ENCODE measurements around the gene NCAM1.

The NCAM1 gene

DNA sequence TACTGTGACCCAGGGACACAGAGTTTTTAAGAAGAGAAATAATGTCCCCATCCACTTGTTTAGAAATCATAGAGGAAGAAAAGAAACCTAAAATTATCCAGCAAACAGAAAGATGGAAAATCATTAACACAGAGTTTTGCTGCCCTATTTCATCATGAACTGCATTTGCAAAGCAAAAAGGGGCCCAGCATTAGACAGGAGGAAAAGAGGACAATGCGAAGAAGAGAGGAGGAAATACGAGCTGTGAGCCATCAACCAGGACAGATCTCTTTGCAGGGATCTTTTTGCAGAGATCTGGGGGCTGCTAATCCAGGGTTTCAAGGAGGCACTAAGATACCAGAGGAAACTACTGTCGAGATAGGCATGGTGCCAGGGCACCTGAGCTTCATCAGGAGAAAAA, 14.4 kb upstream of the NCAM1 start:
- TF ChIP-seq, protein P1, sequence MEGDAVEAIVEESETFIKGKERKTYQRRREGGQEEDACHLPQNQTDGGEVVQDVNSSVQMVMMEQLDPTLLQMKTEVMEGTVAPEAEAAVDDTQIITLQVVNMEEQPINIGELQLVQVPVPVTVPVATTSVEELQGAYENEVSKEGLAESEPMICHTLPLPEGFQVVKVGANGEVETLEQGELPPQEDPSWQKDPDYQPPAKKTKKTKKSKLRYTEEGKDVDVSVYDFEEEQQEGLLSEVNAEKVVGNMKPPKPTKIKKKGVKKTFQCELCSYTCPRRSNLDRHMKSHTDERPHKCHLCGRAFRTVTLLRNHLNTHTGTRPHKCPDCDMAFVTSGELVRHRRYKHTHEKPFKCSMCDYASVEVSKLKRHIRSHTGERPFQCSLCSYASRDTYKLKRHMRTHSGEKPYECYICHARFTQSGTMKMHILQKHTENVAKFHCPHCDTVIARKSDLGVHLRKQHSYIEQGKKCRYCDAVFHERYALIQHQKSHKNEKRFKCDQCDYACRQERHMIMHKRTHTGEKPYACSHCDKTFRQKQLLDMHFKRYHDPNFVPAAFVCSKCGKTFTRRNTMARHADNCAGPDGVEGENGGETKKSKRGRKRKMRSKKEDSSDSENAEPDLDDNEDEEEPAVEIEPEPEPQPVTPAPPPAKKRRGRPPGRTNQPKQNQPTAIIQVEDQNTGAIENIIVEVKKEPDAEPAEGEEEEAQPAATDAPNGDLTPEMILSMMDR (IDR thresholded peaks at IDR 0.05), result no peak
- Histone ChIP-seq H3K9me3 (no peaks in the 10 kb centered on the region), H3K4me3 (ENCODE audit: low read depth in 1 of 2, low read length in 1 of 2) (no peak overlapping the region), H3K27me3 (peaks cover 14% of the 10 kb centered on the region), H3K27ac (no peak overlapping the region), H3K36me3 (no peaks in the 10 kb centered on the region), H3K4me1 (ENCODE audit: control insufficient read depth in 1 of 2, insufficient read depth in 1 of 2, low read depth in 1 of 2, low read length in 1 of 2) (no peaks in the 10 kb centered on the region)

DNA sequence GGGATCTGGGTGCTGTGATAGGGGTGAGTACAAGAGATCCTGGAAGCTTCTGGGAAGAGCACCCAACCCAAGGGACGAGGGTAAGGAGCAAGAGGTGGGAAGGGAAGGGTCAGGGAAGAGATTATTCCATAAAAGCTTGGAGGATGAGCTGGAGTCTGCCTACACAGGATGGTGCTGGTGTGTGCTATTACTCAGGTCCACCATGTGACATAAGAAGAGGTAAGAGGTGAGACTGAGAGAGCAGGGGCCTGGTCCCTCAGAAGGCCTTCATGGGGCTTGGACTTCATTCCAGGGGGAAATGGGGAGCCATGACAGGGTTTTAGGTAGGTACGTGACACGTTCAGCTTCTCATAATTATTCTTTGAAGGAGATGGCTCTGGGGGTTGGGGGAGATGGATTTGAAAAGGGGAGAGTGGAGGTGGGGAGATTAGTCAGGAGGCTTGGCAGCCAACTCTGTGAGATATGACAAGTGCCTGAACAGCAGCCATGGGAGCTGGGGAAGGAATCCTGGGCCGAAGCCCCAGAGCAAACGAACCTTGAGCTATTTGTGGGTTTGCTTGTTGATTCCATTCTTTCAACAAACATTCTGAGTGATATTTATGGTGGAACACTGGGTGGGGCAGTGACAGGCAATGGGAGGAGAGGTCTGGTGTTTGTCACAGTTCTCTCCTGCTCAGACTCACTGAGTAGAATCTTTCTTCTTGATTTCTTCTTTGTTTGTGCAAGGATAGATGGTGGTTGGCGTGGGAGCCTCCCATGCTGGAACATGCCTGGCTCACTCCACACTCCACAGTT, 11.2 kb upstream of the NCAM1 start:
- no peaks in the 10 kb centered on the region for H3K9me3 ChIP-seq
- H3K4me3 ChIP-seq (ENCODE audit: low read depth in 1 of 2, low read length in 1 of 2), result no peak overlapping the region
- peaks cover 19% of the 10 kb centered on the region for H3K27me3 ChIP-seq
- H3K4me1 ChIP-seq (ENCODE audit: control insufficient read depth in 1 of 2, insufficient read depth in 1 of 2, low read depth in 1 of 2, low read length in 1 of 2), result no peaks in the 10 kb centered on the region
- TF ChIP-seq, protein P1 (IDR thresholded peaks at IDR 0.05), result no peak
- no peak overlapping the region for H3K27ac ChIP-seq
- H3K36me3 ChIP-seq, result no peaks in the 10 kb centered on the region

DNA sequence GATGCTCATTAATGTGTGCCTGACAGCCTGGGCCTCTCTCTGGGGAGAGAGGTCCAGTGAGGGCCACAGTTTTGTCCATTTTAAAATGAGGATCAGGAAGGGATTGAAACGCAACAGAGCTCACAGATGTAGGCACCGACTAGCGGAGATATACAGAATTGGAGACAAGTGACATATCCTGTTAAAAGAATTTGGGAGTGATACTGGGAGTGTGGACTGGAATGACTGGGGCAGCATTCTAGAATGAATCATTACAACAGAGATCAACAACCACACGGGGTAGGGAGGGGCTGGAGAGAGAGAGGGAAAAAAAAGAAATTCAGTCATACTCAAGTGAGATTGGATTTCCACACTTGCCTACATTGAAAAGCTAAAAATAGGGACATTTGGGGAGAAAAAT, 2.5 kb upstream of the NCAM1 start:
- TF ChIP-seq, protein P1 (IDR thresholded peaks at IDR 0.05), result no peak
- Histone ChIP-seq H3K36me3 (no peaks in the 10 kb centered on the region), H3K27ac (no peak overlapping the region), H3K27me3 (peaks cover 89% of the 10 kb centered on the region), H3K9me3 (no peaks in the 10 kb centered on the region), H3K4me3 (ENCODE audit: low read depth in 1 of 2, low read length in 1 of 2) (no peak overlapping the region), H3K4me1 (ENCODE audit: control insufficient read depth in 1 of 2, insufficient read depth in 1 of 2, low read depth in 1 of 2, low read length in 1 of 2) (peaks cover 0 to 18% of the 10 kb centered on the region in 2 experiments)

DNA sequence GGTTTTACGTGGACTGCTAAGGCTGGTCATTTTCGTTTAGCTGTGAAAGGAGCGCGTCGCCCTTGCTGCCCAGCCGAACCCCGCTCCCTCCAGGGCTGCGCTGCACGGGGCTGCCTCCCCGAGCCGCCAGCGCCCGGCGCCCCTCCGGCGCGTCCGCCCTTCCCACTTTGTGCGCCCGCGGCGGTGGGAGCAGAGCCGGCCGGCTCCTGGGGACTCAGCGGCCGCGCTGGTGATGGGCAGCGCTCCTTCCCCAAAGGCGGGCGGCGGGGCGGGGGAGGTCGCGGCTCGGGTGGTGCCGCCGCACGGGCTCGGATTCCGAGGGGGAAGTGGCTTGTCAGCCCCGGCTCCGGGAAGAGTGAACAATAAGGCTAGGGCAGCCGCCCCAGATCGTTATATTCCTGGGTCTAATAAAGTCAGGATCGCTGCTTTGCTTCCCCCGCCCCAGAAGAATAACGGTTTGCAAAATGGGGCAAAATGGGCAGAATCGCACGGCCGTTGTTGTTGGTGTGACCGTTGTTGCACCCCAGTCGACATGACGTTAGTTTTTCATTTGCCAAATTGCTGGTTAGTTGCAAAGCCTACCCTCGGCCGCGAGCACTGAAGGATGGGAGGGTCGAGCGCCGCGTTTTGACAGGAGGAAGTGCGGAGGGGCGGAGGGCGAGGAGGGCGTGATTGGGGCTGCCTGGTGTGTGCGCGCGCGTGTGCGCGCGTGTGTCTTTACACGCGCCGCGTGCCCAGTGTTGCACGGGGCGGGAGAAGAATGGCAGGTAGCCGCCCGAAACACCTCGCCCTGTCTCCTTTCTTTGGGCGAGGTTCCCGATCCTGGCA, 745 bp downstream of the NCAM1 start:
- Histone ChIP-seq H3K4me1 (ENCODE audit: control insufficient read depth in 1 of 2, insufficient read depth in 1 of 2, low read depth in 1 of 2, low read length in 1 of 2) (peaks cover 0 to 18% of the 10 kb centered on the region in 2 experiments), H3K27ac (no peak overlapping the region), H3K4me3 (ENCODE audit: low read depth in 1 of 2, low read length in 1 of 2) (peak overlapping the region in 1 of 2 experiments; percentile 38), H3K27me3 (peaks cover 100% of the 10 kb centered on the region), H3K9me3 (no peaks in the 10 kb centered on the region), H3K36me3 (no peaks in the 10 kb centered on the region)
- TF ChIP-seq, protein P1 (IDR thresholded peaks at IDR 0.05), result no peak

DNA sequence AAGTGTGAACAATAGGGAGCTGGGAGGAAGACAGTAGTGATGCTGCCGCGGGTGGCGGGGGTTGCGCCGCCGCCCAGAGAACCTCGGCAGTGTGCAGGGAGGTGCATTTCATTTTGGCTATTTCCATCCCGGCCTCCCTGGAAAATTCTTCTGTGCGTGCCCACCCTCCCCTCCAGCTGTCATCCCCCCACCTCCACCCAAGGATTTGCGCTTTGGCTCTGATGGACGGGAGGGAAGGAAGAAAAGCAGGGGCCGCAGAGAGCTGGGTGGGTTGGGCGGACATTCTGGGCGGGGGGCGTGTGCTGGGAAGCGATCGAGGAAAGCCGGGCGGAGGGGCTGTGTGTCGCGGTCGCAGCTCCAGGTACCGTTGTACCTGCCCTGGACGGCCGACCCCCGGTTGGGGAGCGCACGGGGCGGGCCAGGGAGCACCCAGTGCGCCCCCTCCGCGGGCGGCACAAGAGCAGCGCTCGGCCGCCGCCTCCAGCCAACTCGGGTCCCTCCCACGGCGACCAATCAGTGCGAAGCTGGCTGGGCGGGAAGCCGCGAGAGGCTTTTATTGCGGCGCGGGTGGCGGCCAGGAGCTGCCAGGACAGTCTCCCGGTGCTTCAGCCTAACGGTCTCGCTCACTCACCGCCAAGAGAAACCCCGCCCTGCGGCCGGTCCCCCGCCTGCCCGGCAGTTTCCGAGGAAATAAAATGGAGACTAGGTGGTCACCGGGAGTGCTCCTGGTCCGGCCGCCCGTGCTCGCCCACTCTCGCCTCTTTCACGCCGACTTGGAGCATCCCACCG, 1.6 kb downstream of the NCAM1 start:
- Histone ChIP-seq H3K27me3 (peaks cover 99% of the 10 kb centered on the region), H3K4me3 (ENCODE audit: low read depth in 1 of 2, low read length in 1 of 2) (peak overlapping the region in 1 of 2 experiments; percentile 38), H3K9me3 (no peaks in the 10 kb centered on the region)

More for the DNA sequence above, 1.6 kb downstream of the NCAM1 start:
- no peaks in the 10 kb centered on the region for H3K36me3 ChIP-seq
- peaks cover 0 to 18% of the 10 kb centered on the region in 2 experiments for H3K4me1 ChIP-seq (ENCODE audit: control insufficient read depth in 1 of 2, insufficient read depth in 1 of 2, low read depth in 1 of 2, low read length in 1 of 2)
- TF ChIP-seq, protein P1 (IDR thresholded peaks at IDR 0.05), result no peak
- H3K27ac ChIP-seq, result no peak overlapping the region
